ENCODE measurements around the gene GPR62.
"Not testable (repeated sequence)": the region's sequence is repeated elsewhere in the genome, so short reads cannot be mapped to it uniquely, and the experiment has no call there.

GPR62 gene

DNA sequence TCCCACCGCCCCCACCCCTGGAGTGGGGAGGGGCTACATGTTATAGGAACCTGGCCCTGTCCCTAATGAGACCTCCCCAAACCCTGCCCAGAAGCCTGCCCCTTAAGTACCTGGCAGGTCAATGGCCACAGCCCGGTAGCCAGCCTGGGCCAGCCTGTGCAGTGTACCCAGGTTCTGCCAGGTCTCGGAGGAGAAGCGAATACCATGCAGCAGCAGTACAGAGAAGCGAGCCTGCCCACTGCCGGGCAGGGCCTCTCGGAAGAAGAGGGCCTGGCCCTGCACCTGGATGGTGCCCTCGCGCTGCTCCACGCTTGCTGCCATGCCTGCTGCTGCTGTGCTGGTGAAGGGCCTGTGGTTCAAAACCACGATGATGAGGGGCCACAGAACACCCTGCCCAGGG is 16.2 kb downstream of the GPR62 start:
- no peak for DNase-seq

DNA sequence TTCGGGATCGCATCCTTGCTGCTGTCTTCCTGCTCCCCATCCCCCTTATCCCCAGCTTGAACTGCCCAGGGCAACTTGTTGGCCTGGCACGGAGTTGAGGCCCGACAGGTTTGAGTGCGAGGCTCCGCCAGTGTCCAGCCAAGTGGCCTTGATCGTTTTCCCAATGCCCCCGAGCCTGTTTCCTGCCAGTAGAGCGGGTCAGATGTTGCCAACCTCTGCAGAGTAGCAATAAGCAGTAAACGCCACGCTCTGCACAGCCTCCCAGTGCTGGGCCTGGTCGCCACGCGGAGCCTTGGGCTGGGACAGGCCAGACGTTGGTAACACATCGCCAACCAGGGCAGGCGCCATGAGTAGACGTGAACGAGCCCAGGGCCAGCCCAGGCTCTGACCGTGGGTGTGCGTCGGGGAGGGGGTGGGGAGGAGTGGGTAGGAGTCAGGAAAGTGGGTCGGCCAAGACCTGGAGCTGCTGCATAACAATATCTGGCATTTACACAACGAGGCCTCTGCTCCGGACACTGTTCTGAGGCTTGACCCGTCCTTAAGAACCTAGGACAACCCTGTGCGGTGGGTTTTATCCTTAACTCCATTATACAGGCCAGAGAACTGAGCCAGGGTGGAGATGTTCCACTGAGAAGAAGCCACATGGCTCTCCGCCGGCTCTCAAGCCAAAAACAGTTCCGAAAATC is 19.2 kb downstream of the GPR62 start:
- no peak for DNase-seq

DNA sequence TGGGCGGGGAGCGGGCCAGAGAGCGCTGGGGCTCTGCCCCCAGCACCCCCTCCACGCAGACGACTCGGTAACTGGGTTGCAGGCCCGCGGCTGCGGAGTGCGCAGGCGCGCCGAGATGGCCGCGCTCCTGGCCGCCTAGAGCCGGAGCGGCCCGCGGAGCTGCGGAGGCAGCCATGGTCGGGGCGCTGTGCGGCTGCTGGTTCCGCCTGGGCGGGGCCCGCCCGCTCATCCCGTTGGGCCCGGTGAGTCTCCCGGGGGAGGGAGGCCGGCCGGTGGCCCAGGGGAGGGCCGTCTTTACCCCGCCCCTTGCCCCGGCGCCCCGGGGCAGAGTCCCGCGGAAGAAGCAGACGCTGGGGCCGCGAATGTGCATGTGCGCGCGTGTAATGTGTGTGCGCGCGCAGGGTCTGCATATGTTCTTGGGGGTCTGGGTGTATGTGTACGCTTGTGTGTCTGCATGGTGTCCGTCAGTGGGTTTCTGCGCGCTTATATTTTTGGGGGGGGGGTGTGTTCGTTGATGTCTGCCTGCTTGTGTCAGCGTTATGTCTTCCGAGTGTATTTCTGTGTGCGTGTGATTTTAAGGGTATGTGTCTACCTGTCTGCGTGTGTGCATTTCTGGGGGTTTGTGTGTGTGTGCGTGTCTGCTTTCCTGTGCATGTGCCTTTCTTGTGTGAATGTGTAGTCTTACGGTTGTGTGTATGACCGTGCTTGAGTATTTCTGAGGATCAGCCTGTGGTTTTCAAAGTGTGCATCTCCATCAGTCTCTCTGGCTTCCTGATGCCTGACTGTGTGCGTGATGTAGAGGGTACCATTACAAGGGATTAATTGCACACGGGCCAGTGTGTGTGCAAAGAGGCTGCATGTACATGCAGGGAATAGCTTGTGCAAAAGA is 20.0 kb downstream of the GPR62 start, which contains the start of gene ABHD14A:
ABHD14A (plus strand) TSS at position 102 of the 889 bp plus-strand sequence; CDS start at position 174, 72 bp downstream.
- DNase-seq = peak; percentile 37 to 63

DNA sequence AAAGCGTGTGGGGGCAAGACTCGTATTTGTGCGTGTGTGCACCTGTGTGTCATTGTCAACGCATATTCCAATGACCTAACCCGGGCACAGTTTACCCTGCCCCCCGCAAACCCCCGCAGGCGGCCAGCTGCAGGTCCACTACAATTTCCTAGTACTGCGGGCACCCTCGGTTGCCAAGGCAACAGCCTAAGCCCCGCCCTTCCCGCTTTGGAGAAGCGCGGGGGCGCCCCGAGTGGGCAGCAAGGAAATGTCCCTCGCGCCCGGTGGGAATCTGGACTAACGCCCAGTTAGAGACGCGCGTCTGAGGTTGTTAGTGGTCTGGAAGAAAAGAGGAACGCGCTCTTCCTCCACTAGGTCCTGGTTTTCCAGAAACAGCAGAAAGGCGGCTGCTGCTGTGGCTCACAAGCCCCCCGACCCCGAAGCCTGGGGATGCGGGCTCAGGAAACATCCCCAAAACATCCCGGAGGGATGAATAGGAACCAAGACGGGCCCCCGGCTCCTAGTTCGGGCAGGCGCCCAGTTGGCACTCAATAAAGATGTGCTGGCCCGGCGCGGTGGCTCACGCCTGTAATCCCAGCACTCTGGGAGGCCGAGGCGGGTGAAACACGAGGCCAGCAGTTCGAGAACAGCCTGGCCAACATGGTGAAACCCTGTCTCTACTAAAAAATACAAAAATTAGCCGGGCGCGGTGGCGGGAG is 20.8 kb downstream of the GPR62 start:
- DNase-seq = peak; percentile 38 to 68

DNA sequence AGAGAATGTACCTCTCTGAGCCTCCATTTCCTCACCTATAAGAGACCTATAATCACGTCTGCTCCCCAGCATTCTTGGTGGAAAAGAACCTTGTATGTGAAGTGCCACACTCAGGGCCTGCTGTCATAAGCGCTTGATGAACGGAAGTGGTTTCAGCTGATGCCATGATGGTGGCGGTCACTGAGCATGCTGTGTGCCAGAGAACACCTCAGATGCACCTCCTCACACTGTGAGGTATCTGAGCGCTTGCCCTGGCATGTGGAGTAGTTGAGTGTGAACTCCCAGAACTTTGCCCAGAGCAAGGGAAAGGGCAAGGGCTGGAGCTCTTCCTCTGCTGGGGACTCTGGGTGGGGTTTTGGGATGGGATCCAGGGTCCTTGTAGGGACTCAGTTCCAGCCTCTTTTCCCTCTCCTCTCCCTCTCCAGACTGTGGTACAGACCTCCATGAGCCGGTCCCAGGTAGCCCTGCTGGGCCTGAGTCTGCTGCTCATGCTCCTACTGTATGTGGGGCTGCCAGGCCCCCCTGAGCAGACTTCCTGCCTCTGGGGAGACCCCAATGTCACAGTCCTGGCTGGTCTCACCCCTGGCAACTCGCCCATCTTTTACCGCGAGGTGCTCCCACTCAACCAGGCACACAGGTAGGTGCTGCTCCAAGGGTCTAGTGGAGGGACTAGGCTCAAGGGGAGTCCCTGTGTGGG is 22.4 kb downstream of the GPR62 start:
- no peak for DNase-seq

DNA sequence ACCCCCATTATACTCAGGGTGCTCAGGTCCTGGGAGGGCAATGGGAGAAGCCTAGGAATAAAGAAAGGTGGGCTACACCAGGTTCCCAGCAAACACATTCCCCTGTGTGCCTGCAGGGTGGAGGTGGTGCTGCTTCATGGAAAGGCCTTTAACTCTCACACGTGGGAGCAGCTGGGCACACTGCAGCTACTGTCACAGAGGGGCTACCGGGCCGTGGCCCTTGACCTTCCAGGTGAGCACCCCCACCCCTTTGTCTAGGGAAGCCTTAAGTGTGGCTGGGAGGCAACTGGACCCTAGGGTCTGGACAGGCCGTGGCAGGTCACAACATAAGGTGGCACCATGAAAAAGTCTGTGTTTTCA is 22.9 kb downstream of the GPR62 start:
- DNase-seq = no peak

DNA sequence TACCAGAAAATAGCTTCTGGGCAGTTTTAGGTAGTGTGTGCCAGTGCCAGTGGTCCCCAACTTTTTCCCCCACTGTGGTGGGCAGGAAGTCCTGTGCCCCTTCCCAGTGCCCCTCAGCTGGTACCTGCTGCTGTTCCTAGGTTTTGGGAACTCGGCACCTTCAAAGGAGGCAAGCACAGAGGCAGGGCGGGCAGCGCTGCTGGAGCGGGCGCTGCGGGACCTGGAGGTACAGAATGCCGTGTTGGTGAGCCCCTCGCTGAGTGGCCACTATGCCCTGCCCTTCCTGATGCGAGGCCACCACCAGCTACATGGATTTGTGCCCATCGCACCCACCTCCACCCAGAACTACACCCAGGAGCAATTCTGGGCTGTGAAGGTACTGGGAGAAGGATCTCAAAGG is 25.1 kb downstream of the GPR62 start:
- no peak for DNase-seq

DNA sequence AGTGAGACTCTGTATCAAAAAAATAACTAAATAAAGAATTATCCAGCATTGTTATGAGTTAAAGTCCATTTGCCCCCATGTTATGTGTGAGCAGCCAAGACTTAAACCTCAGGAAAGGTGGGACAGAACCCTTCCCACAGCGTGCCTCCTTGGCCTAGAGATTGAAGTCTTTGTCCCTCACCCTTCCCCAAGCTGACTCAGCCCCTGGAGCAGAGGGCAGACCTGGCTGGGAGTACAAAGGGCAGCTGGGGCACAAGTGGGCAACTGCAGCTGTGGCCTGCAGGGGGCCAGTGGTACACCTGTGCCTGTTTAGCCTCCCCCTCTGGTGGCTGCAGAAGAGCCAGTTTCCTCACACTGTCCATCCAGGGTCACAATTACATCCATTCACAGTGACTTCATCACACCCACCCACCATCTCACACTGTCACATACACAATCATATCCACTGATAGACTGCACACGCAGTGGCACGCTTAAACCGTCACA is 27.2 kb downstream of the GPR62 start:
- DNase-seq = peak; percentile 72 to 83

DNA sequence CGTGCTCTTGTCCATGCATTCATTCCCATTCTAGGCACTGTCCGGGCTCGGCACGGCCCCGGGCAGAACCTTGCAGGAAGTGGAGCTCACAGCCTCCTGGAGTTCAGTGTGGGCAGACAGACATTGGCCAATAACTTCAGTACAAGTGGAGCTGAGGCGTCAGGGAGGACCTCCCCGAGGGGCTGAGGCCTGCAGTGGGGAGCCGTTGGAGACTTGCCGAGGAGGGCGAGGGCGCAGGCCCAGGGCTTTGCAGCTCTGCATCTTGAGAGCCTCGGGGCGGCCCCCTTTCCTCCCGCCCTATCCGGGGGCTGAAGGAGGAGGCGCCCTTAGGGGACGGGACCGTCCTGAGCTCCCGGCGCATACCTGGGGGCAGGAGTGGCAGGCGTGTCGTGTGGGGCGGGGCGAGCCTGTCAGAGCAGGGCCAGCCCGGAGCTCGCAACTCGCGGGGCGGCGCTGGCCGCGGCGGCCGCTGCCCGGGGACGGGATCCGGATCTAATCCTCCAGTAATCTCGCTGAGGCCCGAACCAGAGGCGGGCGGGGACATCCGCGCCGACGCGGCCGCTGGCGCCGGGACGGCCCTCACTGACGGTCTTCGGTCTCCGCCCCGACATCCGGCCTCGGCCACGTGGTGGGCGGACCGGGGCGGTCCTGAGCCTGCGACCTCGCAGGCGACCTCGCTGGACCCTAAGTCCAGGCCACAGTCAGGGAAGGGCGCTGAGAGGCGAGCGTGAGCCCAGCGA is 27.8 kb downstream of the GPR62 start, which contains the start of gene ACY1:
ACY1 (plus strand) TSS at position 698 of the 740 bp plus-strand sequence. CDS start 530 bp downstream, outside the sequence.
- DNase-seq = peak; percentile 26 to 50

DNA sequence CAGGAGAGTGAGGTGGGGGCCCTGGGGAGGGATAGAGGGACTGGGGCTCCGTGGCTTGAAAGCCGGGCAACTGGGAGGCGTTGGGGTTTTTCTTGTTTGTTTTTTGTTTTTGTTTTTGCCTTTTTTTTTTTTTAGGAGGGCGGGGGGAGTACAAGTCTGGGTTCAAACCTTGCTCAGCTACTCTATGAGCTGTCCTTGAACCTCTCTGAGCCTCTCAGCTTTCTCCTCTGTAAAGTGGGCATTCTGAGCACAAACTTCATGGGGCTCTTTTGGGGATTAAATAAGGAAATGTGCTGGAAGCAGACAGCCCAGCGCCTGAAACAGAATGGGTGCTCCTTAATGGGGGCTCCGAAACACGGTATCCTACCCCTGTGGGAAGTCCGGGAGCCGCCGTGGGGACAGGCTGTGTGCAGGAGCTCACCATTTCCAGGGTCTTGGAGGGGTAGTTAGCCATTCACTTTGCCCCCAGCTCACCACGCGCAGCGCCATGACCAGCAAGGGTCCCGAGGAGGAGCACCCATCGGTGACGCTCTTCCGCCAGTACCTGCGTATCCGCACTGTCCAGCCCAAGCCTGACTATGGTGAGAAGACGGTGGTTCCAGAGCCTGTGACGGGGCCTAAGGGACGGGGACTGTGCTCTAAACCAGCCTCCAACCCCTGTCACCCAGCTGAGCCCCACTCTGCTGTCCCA is 28.5 kb downstream of the GPR62 start:
- DNase-seq = no peak

DNA sequence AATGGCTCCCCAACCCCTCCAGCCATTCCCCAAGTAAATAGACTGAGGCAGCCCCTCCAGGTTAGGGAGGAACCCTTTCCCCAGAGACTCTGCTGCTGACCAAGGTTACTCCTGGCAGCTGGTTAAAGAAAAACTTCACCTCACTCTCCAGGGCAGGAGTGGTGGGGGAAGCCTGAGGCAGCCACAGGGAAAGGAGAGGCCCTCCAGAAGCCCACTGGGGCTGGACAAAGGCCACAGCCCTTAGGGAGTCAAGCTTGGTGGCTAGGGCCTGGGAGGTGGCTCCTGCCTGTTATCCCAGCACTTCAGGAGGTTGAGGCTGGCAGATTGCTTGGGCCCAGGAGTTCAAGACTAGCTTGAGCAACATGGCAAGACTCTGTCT is 29.1 kb downstream of the GPR62 start:
- no peak for DNase-seq

DNA sequence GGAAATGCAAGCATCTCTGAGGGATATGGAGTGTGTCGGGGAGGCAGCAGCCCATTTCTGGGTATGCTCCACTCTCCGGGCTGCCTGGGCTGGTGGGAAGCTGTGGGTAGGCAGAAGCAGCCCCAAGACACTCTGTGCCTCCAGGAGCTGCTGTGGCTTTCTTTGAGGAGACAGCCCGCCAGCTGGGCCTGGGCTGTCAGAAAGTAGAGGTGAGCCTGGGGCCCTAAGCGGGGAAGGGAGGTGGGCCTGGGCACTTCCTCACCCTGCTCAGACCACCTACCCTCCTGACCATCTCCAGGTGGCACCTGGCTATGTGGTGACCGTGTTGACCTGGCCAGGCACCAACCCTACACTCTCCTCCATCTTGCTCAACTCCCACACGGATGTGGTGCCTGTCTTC is 29.9 kb downstream of the GPR62 start:
- DNase-seq = no peak

DNA sequence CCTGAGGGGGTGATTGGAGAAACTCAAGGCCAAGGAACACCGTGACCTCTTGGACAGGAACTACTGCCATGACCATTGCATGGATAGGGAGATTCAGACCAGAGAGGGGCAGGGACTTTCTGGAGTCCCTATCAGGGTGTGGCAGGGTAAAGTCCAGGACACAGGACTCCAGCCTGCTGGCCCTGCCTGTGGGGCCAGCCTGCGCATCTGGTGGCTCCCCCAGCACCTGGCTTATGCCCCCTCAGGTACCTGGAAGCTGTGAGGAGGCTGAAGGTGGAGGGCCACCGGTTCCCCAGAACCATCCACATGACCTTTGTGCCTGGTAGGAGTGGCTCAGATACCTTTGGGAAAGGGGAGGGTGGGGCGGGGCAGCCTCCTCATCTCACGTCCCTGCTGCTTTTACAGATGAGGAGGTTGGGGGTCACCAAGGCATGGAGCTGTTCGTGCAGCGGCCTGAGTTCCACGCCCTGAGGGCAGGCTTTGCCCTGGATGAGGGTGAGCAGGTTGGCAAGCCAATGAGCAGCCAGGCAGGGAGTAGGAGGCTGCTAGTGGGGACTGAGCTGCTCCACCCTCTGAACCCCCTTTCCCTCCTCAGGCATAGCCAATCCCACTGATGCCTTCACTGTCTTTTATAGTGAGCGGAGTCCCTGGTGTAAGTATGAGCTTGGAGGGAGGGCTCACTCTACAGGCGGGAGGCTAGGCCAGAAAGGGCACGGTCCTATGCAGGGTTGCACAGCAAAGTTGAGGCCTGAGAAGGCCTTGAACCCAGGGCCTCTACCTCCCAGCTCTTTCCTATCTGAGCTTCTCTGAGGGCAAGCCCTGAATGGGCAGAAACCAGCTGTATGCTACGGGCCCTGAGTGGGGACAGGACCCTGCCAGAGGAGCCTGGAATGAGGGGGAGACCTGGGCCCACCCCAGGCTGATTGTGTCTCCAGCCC is 31.1 kb downstream of the GPR62 start:
- DNase-seq = no peak

DNA sequence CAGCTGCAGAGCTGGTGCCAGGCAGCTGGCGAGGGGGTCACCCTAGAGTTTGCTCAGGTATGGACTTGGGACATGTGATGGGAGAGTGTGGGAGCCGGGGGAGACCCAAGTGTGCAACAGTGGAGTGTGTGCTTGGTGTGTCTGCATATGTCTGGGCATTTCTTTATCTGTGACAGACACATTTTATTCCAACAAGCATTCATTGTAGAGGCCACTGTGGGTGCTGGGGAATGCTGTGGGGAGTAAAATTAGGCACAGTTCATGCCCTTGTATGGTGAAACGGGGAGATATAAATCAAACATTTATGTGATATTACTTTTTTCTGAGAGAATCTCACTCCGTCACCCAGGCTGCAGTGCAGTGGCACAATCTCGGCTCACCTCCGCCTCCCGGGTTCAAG is 32.4 kb downstream of the GPR62 start:
- DNase-seq = no peak

DNA sequence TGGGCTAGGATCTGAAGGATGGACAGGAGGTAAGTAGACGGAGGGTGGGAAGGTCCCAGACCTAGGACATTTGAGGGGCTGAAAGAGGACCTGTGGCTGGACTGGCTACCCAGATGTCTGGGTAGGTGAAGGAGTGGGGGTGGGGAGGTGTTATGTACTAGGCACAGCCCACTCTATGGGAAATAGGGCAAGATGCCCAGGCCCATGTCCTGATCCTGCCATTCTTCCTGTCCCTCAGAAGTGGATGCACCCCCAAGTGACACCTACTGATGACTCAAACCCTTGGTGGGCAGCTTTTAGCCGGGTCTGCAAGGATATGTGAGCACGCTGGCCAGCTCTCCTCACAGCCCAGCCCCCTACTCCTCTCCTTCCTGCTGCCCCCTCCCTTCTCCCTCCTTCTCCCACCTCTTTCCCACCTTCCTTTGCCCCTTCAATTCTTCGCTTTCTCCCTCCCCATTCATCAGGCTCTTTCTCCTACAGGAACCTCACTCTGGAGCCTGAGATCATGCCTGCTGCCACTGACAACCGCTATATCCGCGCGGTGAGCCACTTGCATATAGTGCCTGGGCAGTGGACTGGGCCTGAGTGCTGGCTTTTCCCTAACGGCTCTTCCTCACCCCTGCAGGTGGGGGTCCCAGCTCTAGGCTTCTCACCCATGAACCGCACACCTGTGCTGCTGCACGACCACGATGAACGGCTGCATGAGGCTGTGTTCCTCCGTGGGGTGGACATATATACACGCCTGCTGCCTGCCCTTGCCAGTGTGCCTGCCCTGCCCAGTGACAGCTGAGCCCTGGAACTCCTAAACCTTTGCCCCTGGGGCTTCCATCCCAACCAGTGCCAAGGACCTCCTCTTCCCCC is 33.3 kb downstream of the GPR62 start:
- DNase-seq = no peak

DNA sequence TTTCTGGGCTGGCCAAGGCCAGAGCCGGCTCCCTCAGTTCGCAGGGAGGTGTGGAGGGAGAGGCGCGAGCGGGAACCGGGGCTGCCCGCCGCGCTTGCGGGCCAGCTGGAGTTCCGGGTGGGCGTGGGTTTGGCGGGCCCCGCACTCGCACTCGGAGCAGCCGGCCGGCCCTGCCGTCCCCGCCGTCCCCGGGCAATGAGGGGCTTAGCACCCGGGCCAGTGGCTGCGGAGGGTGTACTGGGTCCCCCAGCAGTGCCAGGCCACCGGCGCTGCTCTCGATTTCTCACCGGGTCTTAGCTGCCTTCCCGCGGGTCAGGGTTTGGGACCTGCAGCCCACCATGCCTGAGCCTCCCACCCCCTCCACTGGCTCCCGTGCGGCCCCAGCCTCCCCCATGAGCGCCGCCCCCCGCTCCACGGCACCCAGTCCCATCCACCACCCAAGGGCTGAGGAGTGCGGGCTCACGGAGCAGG is 35.4 kb downstream of the GPR62 start:
- DNase-seq = not testable (repeated sequence)

DNA sequence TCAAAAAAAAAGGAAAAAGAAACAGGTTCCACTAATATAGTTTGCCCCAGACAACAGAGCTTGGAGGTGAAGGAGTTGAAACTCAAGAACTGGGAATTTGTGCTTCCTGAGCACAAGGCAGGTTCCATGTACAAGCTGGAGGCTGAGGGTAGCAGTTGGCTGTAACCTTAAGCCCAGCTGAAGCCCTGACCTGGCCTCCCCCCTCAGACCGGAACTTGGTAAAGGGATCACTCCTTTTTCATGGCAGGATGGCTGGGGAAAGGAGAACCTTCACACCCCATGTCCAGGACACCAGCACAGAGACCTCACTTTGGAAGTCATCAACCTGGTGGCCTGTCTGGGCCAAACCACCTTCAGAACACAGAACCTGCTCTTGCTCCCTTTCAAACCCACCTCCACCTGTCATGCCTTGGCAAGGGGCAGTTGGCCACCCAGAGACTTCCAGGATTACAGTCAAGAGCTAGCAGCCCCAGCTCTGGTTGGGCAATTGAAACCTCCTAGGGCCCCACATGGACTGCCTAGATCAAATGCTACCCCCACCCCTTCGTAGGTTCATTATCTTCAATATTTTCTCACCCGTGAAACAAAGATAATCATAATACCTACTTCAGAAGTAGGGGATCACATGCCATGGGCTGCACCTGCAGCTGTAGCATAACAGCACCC is 37.0 kb downstream of the GPR62 start:
- no peak for DNase-seq

DNA sequence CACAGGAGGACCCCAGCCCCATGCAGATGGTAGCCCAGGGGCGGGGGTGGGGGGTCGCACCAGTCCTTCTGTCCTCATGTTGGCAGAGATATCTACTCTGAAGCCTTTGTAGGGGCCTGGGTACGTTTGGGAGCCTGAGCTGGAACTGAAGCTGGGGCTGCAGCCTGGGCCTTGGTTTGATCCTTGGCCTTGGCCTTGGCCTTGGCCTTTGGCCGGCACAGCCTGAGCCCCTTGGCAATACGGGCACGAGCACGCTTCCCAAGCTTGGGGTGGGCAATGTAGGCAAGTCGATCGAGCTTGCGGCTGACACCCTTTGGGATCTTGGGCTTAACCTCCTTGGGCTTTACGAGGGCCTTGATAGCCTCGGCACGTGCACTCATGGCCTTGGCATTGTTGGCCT is 38.5 kb downstream of the GPR62 start:
- DNase-seq = not testable (repeated sequence)

Data from SHP77 (cell line).